GM19035 (cell line): ENCODE results near the gene ADCY7.
A peak's percentile ranks its signal among the peaks of the same experiment; 100 is the strongest.

ENCODE experiments used
- ATAC-seq: cut with Tn5 transposase; IDR thresholded peaks from one replicate; pipeline ENCODE4 v1.9.1; 2021; ENCODE audit not compliant: unreplicated experiment

Gene ADCY7

GRCh38 chr16:50310308-50311133, 44.2 kb downstream of the ADCY7 start:
- ATAC-seq = no peak

- no peak for ATAC-seq
Measured at GRCh38 chr16:50311134-50311528, 44.8 kb downstream of the ADCY7 start.

- ATAC-seq = no peak
Measured at GRCh38 chr16:50311891-50312501, 45.6 kb downstream of the ADCY7 start.

GRCh38 chr16:50313596-50314478, 47.5 kb downstream of the ADCY7 start:
- ATAC-seq = no peak

GRCh38 chr16:50314665-50315064, 48.3 kb downstream of the ADCY7 start:
- no peak for ATAC-seq

GRCh38 chr16:50315346-50315997, 49.1 kb downstream of the ADCY7 start:
- no peak for ATAC-seq

- ATAC-seq = no peak
Measured at GRCh38 chr16:50316102-50316847, 49.9 kb downstream of the ADCY7 start.

- no peak for ATAC-seq
Measured at GRCh38 chr16:50316848-50317630, 50.7 kb downstream of the ADCY7 start.

- no peak for ATAC-seq
Measured at GRCh38 chr16:50318796-50319578, 52.6 kb downstream of the ADCY7 start.

GRCh38 chr16:50320310-50320709, 54.0 kb downstream of the ADCY7 start:
- no peak for ATAC-seq

GRCh38 chr16:50322333-50322732, 56.0 kb downstream of the ADCY7 start:
- no peak for ATAC-seq

GRCh38 chr16:50323335-50324011, 57.1 kb downstream of the ADCY7 start:
- no peak for ATAC-seq

- ATAC-seq = no peak
Measured at GRCh38 chr16:50324345-50324744, 58.0 kb downstream of the ADCY7 start.

GRCh38 chr16:50326264-50326663, 59.9 kb downstream of the ADCY7 start:
- no peak for ATAC-seq

GRCh38 chr16:50326835-50327465, 60.6 kb downstream of the ADCY7 start:
- ATAC-seq = peak; percentile 71

GRCh38 chr16:50329446-50330189, 63.3 kb downstream of the ADCY7 start:
- no peak for ATAC-seq

- no peak for ATAC-seq
Measured at GRCh38 chr16:50331570-50331969, 65.2 kb downstream of the ADCY7 start.
